ENCODE data around the gene PC.
A peak's percentile ranks its signal among the peaks of the same experiment; 100 is the strongest.

Gene PC

GRCh38 chr11:66887526-66887925, 70.7 kb downstream of the PC start:
- Histone ChIP-seq H3K4me3 (ENCODE audit: low read length in 2 of 2) (no peak overlapping the region), H3K27ac (ENCODE audit: low read depth in 2 of 2, low read length in 2 of 2) (no peak overlapping the region), H3K36me3 (ENCODE audit: control insufficient read depth in 2 of 2, insufficient read depth in 2 of 2, low read length in 2 of 2) (no peaks in the 10 kb centered on the region), H3K4me1 (ENCODE audit: control insufficient read depth in 2 of 2, insufficient read depth in 2 of 2, low read length in 2 of 2) (peaks cover 5 to 7% of the 10 kb centered on the region in 2 donors), H3K9me3 (ENCODE audit: control insufficient read depth in 2 of 2, low read length in 2 of 2) (no peaks in the 10 kb centered on the region), H3K27me3 (ENCODE audit: control insufficient read depth in 2 of 2, insufficient read depth in 2 of 2, low read length in 2 of 2) (no peaks in the 10 kb centered on the region), H3K9ac (ENCODE audit: low read depth in 1 of 2, low read length in 2 of 2) (no peak overlapping the region)

GRCh38 chr11:66886671-66887221, 71.4 kb downstream of the PC start:
- H3K36me3 ChIP-seq (ENCODE audit: control insufficient read depth in 2 of 2, insufficient read depth in 2 of 2, low read length in 2 of 2): no peaks in the 10 kb centered on the region
- no peak overlapping the region for H3K27ac ChIP-seq (ENCODE audit: low read depth in 2 of 2, low read length in 2 of 2)
- H3K4me3 ChIP-seq (ENCODE audit: low read length in 2 of 2): no peak overlapping the region
- no peak overlapping the region for H3K9ac ChIP-seq (ENCODE audit: low read depth in 1 of 2, low read length in 2 of 2)
- no peaks in the 10 kb centered on the region for H3K9me3 ChIP-seq (ENCODE audit: control insufficient read depth in 2 of 2, low read length in 2 of 2)
- no peaks in the 10 kb centered on the region for H3K27me3 ChIP-seq (ENCODE audit: control insufficient read depth in 2 of 2, insufficient read depth in 2 of 2, low read length in 2 of 2)
- peaks cover 7 to 8% of the 10 kb centered on the region in 2 donors for H3K4me1 ChIP-seq (ENCODE audit: control insufficient read depth in 2 of 2, insufficient read depth in 2 of 2, low read length in 2 of 2)

- H3K4me1 ChIP-seq (ENCODE audit: control insufficient read depth in 2 of 2, insufficient read depth in 2 of 2, low read length in 2 of 2): peaks cover 7 to 8% of the 10 kb centered on the region in 2 donors
These were observed 72.2 kb downstream of the PC start for GRCh38 chr11:66885950-66886440.

GRCh38 chr11:66885469-66885868, 72.7 kb downstream of the PC start:
- Histone ChIP-seq H3K27me3 (ENCODE audit: control insufficient read depth in 2 of 2, insufficient read depth in 2 of 2, low read length in 2 of 2) (no peaks in the 10 kb centered on the region), H3K36me3 (ENCODE audit: control insufficient read depth in 2 of 2, insufficient read depth in 2 of 2, low read length in 2 of 2) (no peaks in the 10 kb centered on the region), H3K27ac (ENCODE audit: low read depth in 2 of 2, low read length in 2 of 2) (no peak overlapping the region), H3K4me3 (ENCODE audit: low read length in 2 of 2) (no peak overlapping the region), H3K9me3 (ENCODE audit: control insufficient read depth in 2 of 2, low read length in 2 of 2) (no peaks in the 10 kb centered on the region), H3K4me1 (ENCODE audit: control insufficient read depth in 2 of 2, insufficient read depth in 2 of 2, low read length in 2 of 2) (peaks cover 7 to 8% of the 10 kb centered on the region in 2 donors), H3K9ac (ENCODE audit: low read depth in 1 of 2, low read length in 2 of 2) (no peak overlapping the region)

More at GRCh38 chr11:66885950-66886440, 72.2 kb downstream of the PC start:
- H3K36me3 ChIP-seq (ENCODE audit: control insufficient read depth in 2 of 2, insufficient read depth in 2 of 2, low read length in 2 of 2): no peaks in the 10 kb centered on the region
- no peak overlapping the region for H3K27ac ChIP-seq (ENCODE audit: low read depth in 2 of 2, low read length in 2 of 2)
- H3K4me3 ChIP-seq (ENCODE audit: low read length in 2 of 2): no peak overlapping the region
- no peak overlapping the region for H3K9ac ChIP-seq (ENCODE audit: low read depth in 1 of 2, low read length in 2 of 2)
- no peaks in the 10 kb centered on the region for H3K27me3 ChIP-seq (ENCODE audit: control insufficient read depth in 2 of 2, insufficient read depth in 2 of 2, low read length in 2 of 2)
- H3K9me3 ChIP-seq (ENCODE audit: control insufficient read depth in 2 of 2, low read length in 2 of 2): no peaks in the 10 kb centered on the region

GRCh38 chr11:66884443-66884842, 73.7 kb downstream of the PC start:
- no peaks in the 10 kb centered on the region for H3K27me3 ChIP-seq (ENCODE audit: control insufficient read depth in 2 of 2, insufficient read depth in 2 of 2, low read length in 2 of 2)
- no peak overlapping the region for H3K27ac ChIP-seq (ENCODE audit: low read depth in 2 of 2, low read length in 2 of 2)
- no peak overlapping the region for H3K9ac ChIP-seq (ENCODE audit: low read depth in 1 of 2, low read length in 2 of 2)
- H3K4me1 ChIP-seq (ENCODE audit: control insufficient read depth in 2 of 2, insufficient read depth in 2 of 2, low read length in 2 of 2): peaks cover 7 to 11% of the 10 kb centered on the region in 2 donors
- H3K4me3 ChIP-seq (ENCODE audit: low read length in 2 of 2): no peak overlapping the region
- no peaks in the 10 kb centered on the region for H3K9me3 ChIP-seq (ENCODE audit: control insufficient read depth in 2 of 2, low read length in 2 of 2)
- H3K36me3 ChIP-seq (ENCODE audit: control insufficient read depth in 2 of 2, insufficient read depth in 2 of 2, low read length in 2 of 2): no peaks in the 10 kb centered on the region

- no peaks in the 10 kb centered on the region for H3K27me3 ChIP-seq (ENCODE audit: control insufficient read depth in 2 of 2, insufficient read depth in 2 of 2, low read length in 2 of 2)
- no peak overlapping the region for H3K27ac ChIP-seq (ENCODE audit: low read depth in 2 of 2, low read length in 2 of 2)
- H3K36me3 ChIP-seq (ENCODE audit: control insufficient read depth in 2 of 2, insufficient read depth in 2 of 2, low read length in 2 of 2): no peaks in the 10 kb centered on the region
- no peaks in the 10 kb centered on the region for H3K9me3 ChIP-seq (ENCODE audit: control insufficient read depth in 2 of 2, low read length in 2 of 2)
- peaks cover 7 to 11% of the 10 kb centered on the region in 2 donors for H3K4me1 ChIP-seq (ENCODE audit: control insufficient read depth in 2 of 2, insufficient read depth in 2 of 2, low read length in 2 of 2)
- H3K4me3 ChIP-seq (ENCODE audit: low read length in 2 of 2): peak overlapping the region; percentile 20 to 22
- H3K9ac ChIP-seq (ENCODE audit: low read depth in 1 of 2, low read length in 2 of 2): peak overlapping the region; percentile 24 to 51
These were observed 74.9 kb downstream of the PC start for GRCh38 chr11:66883016-66883965.

- H3K9ac ChIP-seq (ENCODE audit: low read depth in 1 of 2, low read length in 2 of 2): peak overlapping the region in 1 of 2 donors; percentile 51
- H3K4me3 ChIP-seq (ENCODE audit: low read length in 2 of 2): peak overlapping the region; percentile 20 to 22
- H3K27ac ChIP-seq (ENCODE audit: low read depth in 2 of 2, low read length in 2 of 2): no peak overlapping the region
These were observed 75.6 kb downstream of the PC start for GRCh38 chr11:66882561-66883015.

GRCh38 chr11:66881927-66882452, 76.2 kb downstream of the PC start:
- Histone ChIP-seq H3K36me3 (ENCODE audit: control insufficient read depth in 2 of 2, insufficient read depth in 2 of 2, low read length in 2 of 2) (no peaks in the 10 kb centered on the region), H3K27ac (ENCODE audit: low read depth in 2 of 2, low read length in 2 of 2) (no peak overlapping the region), H3K9me3 (ENCODE audit: control insufficient read depth in 2 of 2, low read length in 2 of 2) (no peaks in the 10 kb centered on the region), H3K4me1 (ENCODE audit: control insufficient read depth in 2 of 2, insufficient read depth in 2 of 2, low read length in 2 of 2) (peaks cover 7 to 11% of the 10 kb centered on the region in 2 donors), H3K4me3 (ENCODE audit: low read length in 2 of 2) (no peak overlapping the region), H3K9ac (ENCODE audit: low read depth in 1 of 2, low read length in 2 of 2) (no peak overlapping the region), H3K27me3 (ENCODE audit: control insufficient read depth in 2 of 2, insufficient read depth in 2 of 2, low read length in 2 of 2) (no peaks in the 10 kb centered on the region)

More at GRCh38 chr11:66882561-66883015, 75.6 kb downstream of the PC start:
- H3K9me3 ChIP-seq (ENCODE audit: control insufficient read depth in 2 of 2, low read length in 2 of 2): no peaks in the 10 kb centered on the region
- H3K27me3 ChIP-seq (ENCODE audit: control insufficient read depth in 2 of 2, insufficient read depth in 2 of 2, low read length in 2 of 2): no peaks in the 10 kb centered on the region
- no peaks in the 10 kb centered on the region for H3K36me3 ChIP-seq (ENCODE audit: control insufficient read depth in 2 of 2, insufficient read depth in 2 of 2, low read length in 2 of 2)
- H3K4me1 ChIP-seq (ENCODE audit: control insufficient read depth in 2 of 2, insufficient read depth in 2 of 2, low read length in 2 of 2): peaks cover 7 to 11% of the 10 kb centered on the region in 2 donors

GRCh38 chr11:66881451-66881835, 76.7 kb downstream of the PC start:
- Histone ChIP-seq H3K36me3 (ENCODE audit: control insufficient read depth in 2 of 2, insufficient read depth in 2 of 2, low read length in 2 of 2) (no peaks in the 10 kb centered on the region), H3K4me3 (ENCODE audit: low read length in 2 of 2) (no peak overlapping the region), H3K27ac (ENCODE audit: low read depth in 2 of 2, low read length in 2 of 2) (no peak overlapping the region), H3K9ac (ENCODE audit: low read depth in 1 of 2, low read length in 2 of 2) (no peak overlapping the region), H3K9me3 (ENCODE audit: control insufficient read depth in 2 of 2, low read length in 2 of 2) (no peaks in the 10 kb centered on the region), H3K4me1 (ENCODE audit: control insufficient read depth in 2 of 2, insufficient read depth in 2 of 2, low read length in 2 of 2) (peaks cover 7 to 11% of the 10 kb centered on the region in 2 donors), H3K27me3 (ENCODE audit: control insufficient read depth in 2 of 2, insufficient read depth in 2 of 2, low read length in 2 of 2) (no peaks in the 10 kb centered on the region)
